Measurements from ENCODE around the gene NYAP2.

GRCh38 chr2:225422145-225422544, 22.6 kb downstream of the NYAP2 start:
- TF ChIP-seq CTCF (IDR thresholded peaks at IDR 0.05 in 2 of 3, conservative IDR thresholded peaks at IDR 0.05 in 1 of 3; ENCODE audit: borderline replicate concordance in 1 of 3, insufficient read depth in 1 of 3, low read depth in 2 of 3, low read length in 2 of 3) (no peak), EZH2phosphoT487 (IDR thresholded peaks at IDR 0.05; ENCODE audit: borderline replicate concordance) (no peak), JUND (IDR thresholded peaks at IDR 0.05) (no peak), REST (IDR thresholded peaks at IDR 0.05; ENCODE audit: low read depth) (no peak), SIN3A (IDR thresholded peaks at IDR 0.05; ENCODE audit: low read depth) (no peak), MAX (IDR thresholded peaks at IDR 0.05) (no peak), RAD21 (IDR thresholded peaks at IDR 0.05; ENCODE audit: low read depth) (no peak), POLR2A (IDR thresholded peaks at IDR 0.05; ENCODE audit: borderline replicate concordance, extremely low read depth, insufficient read depth, insufficient read length) (no peak), ZBTB33 (IDR thresholded peaks at IDR 0.05; ENCODE audit: extremely low read depth, insufficient replicate concordance, low read length) (no peak), EGR1 (IDR thresholded peaks at IDR 0.05; ENCODE audit: low read depth) (no peak), SP1 (IDR thresholded peaks at IDR 0.05; ENCODE audit: low read depth) (no peak), ZFX (IDR thresholded peaks at IDR 0.05) (no peak)

All from HCT116 (cell line).